H1 (cell line): Measurements from ENCODE around the gene TSPAN5. TPM values are rescaled to one million over a fixed set of nuclear protein-coding genes. Genes with fewer than 3 reads are reported as not detected.

Experiments used
- PHF8 ChIP-seq: fragments of 200-600 bp; sonication (generic); conservative IDR thresholded peaks from 2 replicates; pipeline ENCODE4 v1.7.1; 2012; ENCODE audit warnings: low read depth, mild to moderate bottlenecking, inconsistent platforms, low read length, moderate library complexity
- polyA plus RNA-seq, 7 experiments: library from polyadenylated mRNA; depleted of rRNA in 3 of 7; stranded (reverse) in 5 of 7; unstranded in 2 of 7; fragments of >200 nt in 5 of 7; fragments of 200-250 nt in 2 of 7; gene quantifications; 1 replicate in 5 of 7; 2 replicates in 1 of 7; 4 replicates in 1 of 7; pipeline versions ENCODE4 v1.2.1 to v1.2.3, GENCODE V29; 2011 to 2013; ENCODE audit warnings: missing spikeins in 2 of 7, mixed read lengths in 2 of 7
- total RNA-seq: library from RNA; stranded (reverse); fragmentation: NEBNext Ultra II Directional; extraction: Animal tissue kit (Norgen Biotek cat#: 25700); gene quantifications from 2 replicates; pipeline ENCODE4 v1.2.1, GENCODE V29; 2021
- TF ChIP-seq, protein P1 (sequence below): fragments of 300-600 bp; sonication (generic); IDR thresholded peaks from 2 replicates; pipeline ENCODE4 v1.7.1; 2012; ENCODE audit warnings: low read length, moderate library complexity, mild to moderate bottlenecking, inconsistent platforms; ENCODE audit not compliant: insufficient replicate concordance

The TSPAN5 gene
- total and polyA plus RNA-seq, 2 of the 8 experiments (the other 6 are each of a cell fraction or from before 2014, with no cell fraction given) = 17.6 to 21.2 TPM

DNA sequence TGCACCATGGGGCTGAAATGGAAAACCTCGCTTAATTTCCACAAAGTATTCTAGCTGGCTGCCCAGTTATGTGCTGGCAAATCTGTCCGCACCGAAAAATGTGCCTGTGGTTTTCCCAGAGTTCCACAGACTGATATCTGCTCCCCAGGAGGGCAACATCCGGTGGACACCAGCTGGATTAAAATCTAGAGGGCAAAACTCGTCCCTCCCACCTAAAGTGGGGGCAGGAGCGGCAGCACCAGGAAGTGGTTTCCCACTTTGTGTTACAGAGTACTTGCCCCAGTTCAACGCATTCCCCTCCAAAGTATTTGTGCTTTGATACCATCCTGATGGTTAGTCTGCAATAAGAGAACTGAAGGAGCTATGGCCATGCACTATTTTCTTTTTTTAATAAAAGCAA lies 187.6 kb downstream of the TSPAN5 start (continued):
- TF ChIP-seq, protein P1, sequence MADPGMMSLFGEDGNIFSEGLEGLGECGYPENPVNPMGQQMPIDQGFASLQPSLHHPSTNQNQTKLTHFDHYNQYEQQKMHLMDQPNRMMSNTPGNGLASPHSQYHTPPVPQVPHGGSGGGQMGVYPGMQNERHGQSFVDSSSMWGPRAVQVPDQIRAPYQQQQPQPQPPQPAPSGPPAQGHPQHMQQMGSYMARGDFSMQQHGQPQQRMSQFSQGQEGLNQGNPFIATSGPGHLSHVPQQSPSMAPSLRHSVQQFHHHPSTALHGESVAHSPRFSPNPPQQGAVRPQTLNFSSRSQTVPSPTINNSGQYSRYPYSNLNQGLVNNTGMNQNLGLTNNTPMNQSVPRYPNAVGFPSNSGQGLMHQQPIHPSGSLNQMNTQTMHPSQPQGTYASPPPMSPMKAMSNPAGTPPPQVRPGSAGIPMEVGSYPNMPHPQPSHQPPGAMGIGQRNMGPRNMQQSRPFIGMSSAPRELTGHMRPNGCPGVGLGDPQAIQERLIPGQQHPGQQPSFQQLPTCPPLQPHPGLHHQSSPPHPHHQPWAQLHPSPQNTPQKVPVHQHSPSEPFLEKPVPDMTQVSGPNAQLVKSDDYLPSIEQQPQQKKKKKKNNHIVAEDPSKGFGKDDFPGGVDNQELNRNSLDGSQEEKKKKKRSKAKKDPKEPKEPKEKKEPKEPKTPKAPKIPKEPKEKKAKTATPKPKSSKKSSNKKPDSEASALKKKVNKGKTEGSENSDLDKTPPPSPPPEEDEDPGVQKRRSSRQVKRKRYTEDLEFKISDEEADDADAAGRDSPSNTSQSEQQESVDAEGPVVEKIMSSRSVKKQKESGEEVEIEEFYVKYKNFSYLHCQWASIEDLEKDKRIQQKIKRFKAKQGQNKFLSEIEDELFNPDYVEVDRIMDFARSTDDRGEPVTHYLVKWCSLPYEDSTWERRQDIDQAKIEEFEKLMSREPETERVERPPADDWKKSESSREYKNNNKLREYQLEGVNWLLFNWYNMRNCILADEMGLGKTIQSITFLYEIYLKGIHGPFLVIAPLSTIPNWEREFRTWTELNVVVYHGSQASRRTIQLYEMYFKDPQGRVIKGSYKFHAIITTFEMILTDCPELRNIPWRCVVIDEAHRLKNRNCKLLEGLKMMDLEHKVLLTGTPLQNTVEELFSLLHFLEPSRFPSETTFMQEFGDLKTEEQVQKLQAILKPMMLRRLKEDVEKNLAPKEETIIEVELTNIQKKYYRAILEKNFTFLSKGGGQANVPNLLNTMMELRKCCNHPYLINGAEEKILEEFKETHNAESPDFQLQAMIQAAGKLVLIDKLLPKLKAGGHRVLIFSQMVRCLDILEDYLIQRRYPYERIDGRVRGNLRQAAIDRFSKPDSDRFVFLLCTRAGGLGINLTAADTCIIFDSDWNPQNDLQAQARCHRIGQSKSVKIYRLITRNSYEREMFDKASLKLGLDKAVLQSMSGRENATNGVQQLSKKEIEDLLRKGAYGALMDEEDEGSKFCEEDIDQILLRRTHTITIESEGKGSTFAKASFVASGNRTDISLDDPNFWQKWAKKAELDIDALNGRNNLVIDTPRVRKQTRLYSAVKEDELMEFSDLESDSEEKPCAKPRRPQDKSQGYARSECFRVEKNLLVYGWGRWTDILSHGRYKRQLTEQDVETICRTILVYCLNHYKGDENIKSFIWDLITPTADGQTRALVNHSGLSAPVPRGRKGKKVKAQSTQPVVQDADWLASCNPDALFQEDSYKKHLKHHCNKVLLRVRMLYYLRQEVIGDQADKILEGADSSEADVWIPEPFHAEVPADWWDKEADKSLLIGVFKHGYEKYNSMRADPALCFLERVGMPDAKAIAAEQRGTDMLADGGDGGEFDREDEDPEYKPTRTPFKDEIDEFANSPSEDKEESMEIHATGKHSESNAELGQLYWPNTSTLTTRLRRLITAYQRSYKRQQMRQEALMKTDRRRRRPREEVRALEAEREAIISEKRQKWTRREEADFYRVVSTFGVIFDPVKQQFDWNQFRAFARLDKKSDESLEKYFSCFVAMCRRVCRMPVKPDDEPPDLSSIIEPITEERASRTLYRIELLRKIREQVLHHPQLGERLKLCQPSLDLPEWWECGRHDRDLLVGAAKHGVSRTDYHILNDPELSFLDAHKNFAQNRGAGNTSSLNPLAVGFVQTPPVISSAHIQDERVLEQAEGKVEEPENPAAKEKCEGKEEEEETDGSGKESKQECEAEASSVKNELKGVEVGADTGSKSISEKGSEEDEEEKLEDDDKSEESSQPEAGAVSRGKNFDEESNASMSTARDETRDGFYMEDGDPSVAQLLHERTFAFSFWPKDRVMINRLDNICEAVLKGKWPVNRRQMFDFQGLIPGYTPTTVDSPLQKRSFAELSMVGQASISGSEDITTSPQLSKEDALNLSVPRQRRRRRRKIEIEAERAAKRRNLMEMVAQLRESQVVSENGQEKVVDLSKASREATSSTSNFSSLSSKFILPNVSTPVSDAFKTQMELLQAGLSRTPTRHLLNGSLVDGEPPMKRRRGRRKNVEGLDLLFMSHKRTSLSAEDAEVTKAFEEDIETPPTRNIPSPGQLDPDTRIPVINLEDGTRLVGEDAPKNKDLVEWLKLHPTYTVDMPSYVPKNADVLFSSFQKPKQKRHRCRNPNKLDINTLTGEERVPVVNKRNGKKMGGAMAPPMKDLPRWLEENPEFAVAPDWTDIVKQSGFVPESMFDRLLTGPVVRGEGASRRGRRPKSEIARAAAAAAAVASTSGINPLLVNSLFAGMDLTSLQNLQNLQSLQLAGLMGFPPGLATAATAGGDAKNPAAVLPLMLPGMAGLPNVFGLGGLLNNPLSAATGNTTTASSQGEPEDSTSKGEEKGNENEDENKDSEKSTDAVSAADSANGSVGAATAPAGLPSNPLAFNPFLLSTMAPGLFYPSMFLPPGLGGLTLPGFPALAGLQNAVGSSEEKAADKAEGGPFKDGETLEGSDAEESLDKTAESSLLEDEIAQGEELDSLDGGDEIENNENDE = no peak
- no peak for TF ChIP-seq PHF8
